Spleen (tissue), 11 donors: Measurements from ENCODE around the gene HRG. TPM values are rescaled to one million over a fixed set of nuclear protein-coding genes. Genes with fewer than 3 reads are reported as not detected.
"Not testable (repeated sequence)": the region's sequence is repeated elsewhere in the genome, so short reads cannot be mapped to it uniquely, and the experiment has no call there.

ENCODE experiments used
- DNase-seq: peaks from one replicate; pipeline ENCODE4 v3.0.0-alpha.2; 2020
- H3K27ac ChIP-seq, 8 donors: fragments of 200-600 bp; sonication (generic) in 7 of 8; 1 replicate in 4 of 8; 2 replicates in 4 of 8; pipeline versions ENCODE4 v1.5.0 to v1.8.0; 2016 to 2021; ENCODE audit warnings: inconsistent platforms in 4 of 8, mild to moderate bottlenecking in 4 of 8, moderate library complexity in 1 of 8
- H3K27me3 ChIP-seq, 7 donors: fragments of 200-600 bp; sonication (generic) in 6 of 7; replicated peaks in 1 of 7; 1 replicate in 4 of 7; 2 replicates in 3 of 7; pipeline versions ENCODE4 v1.5.0 to v1.8.0; 2016 to 2021; ENCODE audit warnings: inconsistent platforms in 3 of 7, mild to moderate bottlenecking in 1 of 7
- H3K36me3 ChIP-seq, 6 donors: fragments of 200-600 bp; sonication (generic) in 5 of 6; 1 replicate in 4 of 6; 2 replicates in 2 of 6; pipeline versions ENCODE4 v1.5.0 to v1.8.0; 2016 to 2021; ENCODE audit warnings: inconsistent platforms in 2 of 6
- H3K4me1 ChIP-seq, 6 donors: fragments of 200-600 bp; sonication (generic) in 5 of 6; 1 replicate in 3 of 6; 2 replicates in 3 of 6; pipeline versions ENCODE4 v1.5.0 to v1.8.0; 2016 to 2021; ENCODE audit warnings: inconsistent platforms in 3 of 6
- H3K4me3 ChIP-seq, 8 donors: fragments of 200-600 bp; sonication (generic) in 7 of 8; 1 replicate in 4 of 8; 2 replicates in 4 of 8; pipeline versions ENCODE4 v1.5.0 to v1.8.0; 2016 to 2021; ENCODE audit warnings: inconsistent platforms in 4 of 8, mild to moderate bottlenecking in 4 of 8, moderate library complexity in 2 of 8
- H3K9me3 ChIP-seq, 8 donors: fragments of 200-600 bp; sonication (generic) in 7 of 8; 1 replicate in 4 of 8; 2 replicates in 4 of 8; pipeline versions ENCODE4 v1.5.0 to v1.8.0; 2016 to 2021; ENCODE audit warnings: inconsistent platforms in 4 of 8
- CTCF ChIP-seq, 11 experiments: fragments of 200-600 bp in 7 of 11; fragments of 450-650 bp in 4 of 11; sonication (generic) in 4 of 11; IDR thresholded peaks in 8 of 11; conservative IDR thresholded peaks in 3 of 11; 1 replicate in 7 of 11; 2 replicates in 4 of 11; pipeline versions ENCODE4 v1.4.0 to v1.8.0; 2016 to 2021; ENCODE audit warnings: antibody characterized with exemption in 11 of 11, inconsistent platforms in 4 of 11, mild to moderate bottlenecking in 1 of 11
- POLR2A ChIP-seq, 3 donors: fragments of 450-650 bp; IDR thresholded peaks; one replicate each; pipeline ENCODE4 v1.5.1; 2017; ENCODE audit warnings: antibody characterized with exemption in 3 of 3, mild to moderate bottlenecking in 1 of 3
- POLR2AphosphoS5 ChIP-seq, 3 donors: sonication (generic); formaldehyde crosslinking; IDR thresholded peaks; one replicate each; pipeline ENCODE4 v1.5.1; 2017; ENCODE audit warnings: antibody characterized with exemption in 3 of 3
- WGBS, 5 donors: extraction: QIAGEN DNeasy Blood & Tissue Kit in 3 of 5; methylation state at CpG; one replicate each; pipeline versions ENCODE4 v1.1.5 to v1.1.7; 2013 to 2018; 5-methylcytosine and 5-hydroxymethylcytosine counted together
- intact Hi-C: fragments of 100-400 bp; cut with DNase I; formaldehyde crosslinking; loops from one replicate; pipeline ENCODE4 v1.15.0; 2023; ENCODE audit warnings: low total_unique reads
- polyA plus RNA-seq, 3 donors: library from polyadenylated mRNA; stranded (reverse); fragments of 200-250 nt; gene quantifications; one replicate each; pipeline ENCODE4 v1.2.1, GENCODE V29; 2013
- total RNA-seq, 7 donors: library from RNA; depleted of rRNA in 3 of 7; stranded (reverse); fragments of >200 nt in 3 of 7; fragmentation: NEBNext Ultra II Directional in 4 of 7; extraction: Animal tissue kit (Norgen Biotek cat#: 25700) in 4 of 7; gene quantifications; one replicate each; pipeline versions ENCODE4 v1.1.0 to v1.2.1, GENCODE V29; 2016 to 2021
- donor health status: healthy with polysubstance abuse.
- donor health status: DM: no; HTN: no; CAD: no; lungs with moderate emphysema.
- donor health status: DM: no; HTN: no; CAD: no.
- donor health status: Bipolar disorder and iron deficiency.
- donor health status: healthy.
- donor health status: DM: no; HTN: no; CAD: no.
- donor health status: DM: yes; HTN: yes; CAD: no.

Gene HRG
- total and polyA plus RNA-seq, 10 donors: not detected

DNA sequence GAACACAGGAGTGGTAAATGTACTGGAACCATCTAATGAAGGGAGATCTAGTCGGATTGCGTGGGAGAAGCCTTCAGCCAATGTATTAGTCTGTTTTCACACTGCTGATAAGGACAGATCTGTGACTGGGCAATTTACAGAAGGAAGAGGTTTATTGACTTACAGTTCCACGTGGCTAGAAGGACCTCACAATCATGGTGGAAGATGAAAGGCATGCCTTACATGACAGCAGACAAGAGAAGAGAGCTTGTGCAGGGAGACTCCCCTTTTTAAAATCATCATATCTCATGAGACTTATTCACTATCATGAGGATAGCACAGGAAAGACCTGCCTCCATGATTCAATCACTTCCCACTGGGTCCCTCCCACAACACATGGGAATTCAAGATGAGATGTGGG, 17.0 kb downstream of the HRG start:
- Histone ChIP-seq H3K27ac (no peak overlapping the region), H3K4me3 (no peak overlapping the region), H3K27me3 (peaks cover 0 to 28% (median 0%) of the 10 kb centered on the region in 7 donors), H3K4me1 (no peaks in the 10 kb centered on the region), H3K36me3 (no peaks in the 10 kb centered on the region), H3K9me3 (peaks cover 0 to 15% (median 8%) of the 10 kb centered on the region in 8 donors)
- TF ChIP-seq POLR2AphosphoS5 (IDR thresholded peaks at IDR 0.05): no peak
- no peak for TF ChIP-seq POLR2A (IDR thresholded peaks at IDR 0.05)
- TF ChIP-seq CTCF (IDR thresholded peaks at IDR 0.05 in 8 of 11, conservative IDR thresholded peaks at IDR 0.05 in 3 of 11): no peak
- intact Hi-C loops: no loop called here
- 56 to 70% (median 65%) methylated on average over 3 of the region's 3 CpGs for WGBS, 5 donors
- DNase-seq: no peak

DNA sequence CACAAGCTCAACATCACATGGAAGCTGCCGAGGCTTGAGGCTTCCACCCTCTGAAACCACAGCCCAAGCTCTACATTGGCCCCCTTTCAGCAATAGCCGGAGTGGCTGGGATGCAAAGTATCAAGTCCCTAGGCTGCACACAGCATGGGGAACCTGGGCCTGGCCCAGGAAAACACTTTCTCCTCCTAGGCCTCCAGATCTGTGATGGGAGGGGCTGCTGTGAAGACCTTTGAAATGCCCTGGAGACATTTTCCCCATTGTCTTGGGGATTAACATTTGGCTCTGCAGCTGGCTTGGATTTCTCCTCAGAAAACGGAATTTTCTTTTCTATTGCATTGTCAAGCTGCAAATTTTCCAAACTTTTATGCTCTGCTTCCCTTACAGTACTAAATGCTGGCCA, 18.2 kb downstream of the HRG start:
- intact Hi-C loops: no loop called here
- Histone ChIP-seq H3K36me3 (no peaks in the 10 kb centered on the region), H3K4me1 (no peaks in the 10 kb centered on the region), H3K27ac (no peak overlapping the region), H3K9me3 (peaks cover 0 to 15% (median 8%) of the 10 kb centered on the region in 8 donors), H3K27me3 (peaks cover 0 to 22% (median 0%) of the 10 kb centered on the region in 7 donors), H3K4me3 (no peak overlapping the region)
- no peak for DNase-seq
- no peak for TF ChIP-seq POLR2AphosphoS5 (IDR thresholded peaks at IDR 0.05)
- TF ChIP-seq POLR2A (IDR thresholded peaks at IDR 0.05): no peak
- TF ChIP-seq CTCF (IDR thresholded peaks at IDR 0.05 in 8 of 11, conservative IDR thresholded peaks at IDR 0.05 in 3 of 11): no peak
- WGBS, 5 donors: 64 to 76% (median 68%) methylated on average over 3 of the region's 3 CpGs

DNA sequence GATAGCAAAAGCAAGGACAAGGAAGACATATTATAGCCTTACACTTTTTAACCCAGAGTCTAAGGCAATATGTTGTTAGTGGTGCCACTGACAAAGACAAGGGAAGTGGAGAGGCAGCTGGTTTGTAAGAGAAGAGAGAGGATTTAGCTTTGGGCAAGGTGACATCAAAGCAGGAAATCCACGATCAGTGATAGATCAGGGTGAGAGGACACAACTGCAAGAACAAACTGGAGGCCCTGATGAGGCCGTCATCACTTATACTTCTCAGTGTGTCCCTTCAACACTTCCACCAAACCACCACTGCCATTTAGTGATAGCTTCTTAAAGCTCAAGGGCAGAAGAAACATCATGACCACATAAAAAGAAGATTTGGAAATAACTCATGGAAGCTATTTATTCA, 20.7 kb downstream of the HRG start:
- WGBS, 5 donors: 68 to 89% (median 75%) methylated on average over 2 of the region's 2 CpGs

GRCh38 chr3:186687120-186687651, 21.4 kb downstream of the HRG start:
- Histone ChIP-seq H3K27me3 (peaks cover 0 to 34% (median 0%) of the 10 kb centered on the region in 7 donors), H3K36me3 (no peaks in the 10 kb centered on the region), H3K9me3 (peaks cover 0 to 15% (median 8%) of the 10 kb centered on the region in 8 donors), H3K4me3 (no peak overlapping the region), H3K27ac (no peak overlapping the region), H3K4me1 (no peaks in the 10 kb centered on the region)
- TF ChIP-seq POLR2AphosphoS5 (IDR thresholded peaks at IDR 0.05): no peak
- no peak for TF ChIP-seq CTCF (IDR thresholded peaks at IDR 0.05 in 8 of 11, conservative IDR thresholded peaks at IDR 0.05 in 3 of 11)
- TF ChIP-seq POLR2A (IDR thresholded peaks at IDR 0.05): no peak
- intact Hi-C loops: no loop called here
- WGBS, 5 donors: 82 to 90% (median 83%) methylated on average over 12 of the region's 12 CpGs
- no peak for DNase-seq

More for the DNA sequence above, 20.7 kb downstream of the HRG start:
- Histone ChIP-seq H3K9me3 (peaks cover 0 to 15% (median 8%) of the 10 kb centered on the region in 8 donors), H3K27me3 (peaks cover 0 to 27% (median 0%) of the 10 kb centered on the region in 7 donors)
- H3K27ac ChIP-seq, H3K4me3 ChIP-seq, DNase-seq, intact Hi-C loops, H3K4me1 ChIP-seq, H3K36me3 ChIP-seq: not testable (repeated sequence)

GRCh38 chr3:186690304-186690703, 24.5 kb downstream of the HRG start:
- H3K27ac ChIP-seq, H3K4me1 ChIP-seq, H3K9me3 ChIP-seq, H3K36me3 ChIP-seq, intact Hi-C loops, DNase-seq, H3K4me3 ChIP-seq: not testable (repeated sequence)
- peaks cover 0 to 30% (median 0%) of the 10 kb centered on the region in 7 donors for H3K27me3 ChIP-seq
- WGBS, 5 donors: 42 to 89% (median 79%) methylated on average over 1 of the region's 1 CpG
